Endodermal cell (in vitro differentiated cells): Measurements from ENCODE around the gene SYNDIG1. TPM values are rescaled to one million over a fixed set of nuclear protein-coding genes. Genes with fewer than 3 reads are reported as not detected.

ENCODE experiments used
- DNase-seq: peaks from one replicate; pipeline ENCODE4 v3.0.0-alpha.2; 2017
- H3K27ac ChIP-seq: 2 replicates; pipeline ENCODE4 v1.5.1; 2013; ENCODE audit warnings: mild to moderate bottlenecking, low read depth, low read length, moderate library complexity
- H3K27me3 ChIP-seq: 2 replicates; pipeline ENCODE4 v1.6.1; 2013; ENCODE audit warnings: mild to moderate bottlenecking, low read length, moderate library complexity; ENCODE audit not compliant: insufficient read depth, control insufficient read depth, poor library complexity, severe bottlenecking
- H3K36me3 ChIP-seq: 2 replicates; pipeline ENCODE4 v1.7.0; 2013; ENCODE audit warnings: mild to moderate bottlenecking, low read length, moderate library complexity; ENCODE audit not compliant: control insufficient read depth, insufficient read depth
- H3K4me1 ChIP-seq: one replicate; pipeline ENCODE4 v1.7.0; 2013; ENCODE audit warnings: low read length; ENCODE audit not compliant: control insufficient read depth, insufficient read depth
- H3K4me3 ChIP-seq: 2 replicates; pipeline ENCODE4 v1.5.1; 2013; ENCODE audit warnings: mild to moderate bottlenecking, low read length, moderate library complexity
- H3K9ac ChIP-seq: 2 replicates; pipeline ENCODE4 v1.6.1; 2013; ENCODE audit warnings: mild to moderate bottlenecking, low read length, moderate library complexity; ENCODE audit not compliant: poor library complexity, severe bottlenecking; ENCODE audit errors: extremely low read depth
- H3K9me3 ChIP-seq: 2 replicates; pipeline ENCODE4 v1.6.1; 2013; ENCODE audit warnings: mild to moderate bottlenecking, low read length, moderate library complexity; ENCODE audit not compliant: control insufficient read depth
- H3K27ac Mint-ChIP-seq: 2 replicates; pipeline ENCODE4 v1.8.0; 2020; ENCODE audit warnings: mixed read lengths
- H3K27me3 Mint-ChIP-seq: 2 replicates; pipeline ENCODE4 v1.8.0; 2021; ENCODE audit warnings: mild to moderate bottlenecking, mixed read lengths; ENCODE audit not compliant: insufficient read depth
- H3K36me3 Mint-ChIP-seq: 2 replicates; pipeline ENCODE4 v1.8.0; 2020; ENCODE audit warnings: low read depth, mixed read lengths
- H3K4me1 Mint-ChIP-seq: 2 replicates; pipeline ENCODE4 v1.8.0; 2020; ENCODE audit warnings: mixed read lengths
- H3K4me3 Mint-ChIP-seq: 2 replicates; pipeline ENCODE4 v1.8.0; 2020; ENCODE audit warnings: mild to moderate bottlenecking, moderate library complexity, mixed read lengths
- H3K9me3 Mint-ChIP-seq: 2 replicates; pipeline ENCODE4 v1.8.0; 2020; ENCODE audit warnings: mild to moderate bottlenecking, mixed read lengths
- WGBS, 2 experiments: methylation state at CpG; one replicate each; pipeline versions ENCODE4 v1.1.5 to v1.1.7; 2013; ENCODE audit warnings: missing lambda C conversion rate in 2 of 2, mixed read lengths in 1 of 2; ENCODE audit not compliant: insufficient coverage in 1 of 2, insufficient read length in 1 of 2; 5-methylcytosine and 5-hydroxymethylcytosine counted together
- total RNA-seq, 2 donors: library from RNA; stranded (reverse); fragmentation: NEBNext Ultra II Directional in 1 of 2; extraction: Animal tissue kit (Norgen Biotek cat#: 25700) in 1 of 2; gene quantifications; 2 replicates in 1 of 2; 3 replicates in 1 of 2; pipeline ENCODE4 v1.2.1, GENCODE V29; 2021
- TF ChIP-seq, protein P1 (sequence below): fragments of 200-600 bp; sonication (generic); conservative IDR thresholded peaks from 2 replicates; pipeline ENCODE4 v1.5.0; 2021; ENCODE audit warnings: antibody characterized with exemption, mild to moderate bottlenecking

The SYNDIG1 gene
- total RNA-seq, 2 donors from 2014 or later: 5.5 to 6.8 TPM

DNA sequence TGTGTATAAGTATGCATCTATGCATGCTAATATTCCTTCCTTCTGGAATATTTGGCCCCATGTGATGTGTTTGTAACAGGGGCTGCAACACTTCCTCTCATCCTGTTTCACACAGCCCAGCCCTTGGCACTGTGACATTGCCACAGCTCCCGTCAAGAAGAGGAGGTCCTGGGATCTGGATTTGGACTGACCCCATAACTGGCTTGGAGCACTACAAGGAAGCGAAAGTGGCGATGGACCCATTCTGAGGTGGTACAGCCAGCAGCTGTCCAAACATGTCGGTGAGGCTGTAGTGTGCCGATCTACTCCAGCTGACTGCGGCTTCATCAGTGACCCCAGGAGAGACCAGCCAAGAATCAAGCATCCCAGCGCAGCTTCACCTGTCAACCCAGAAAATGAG, 18.2 kb downstream of the SYNDIG1 start:
- no peak overlapping the region for H3K4me3 Mint-ChIP-seq
- H3K27me3 ChIP-seq: no peaks in the 10 kb centered on the region
- H3K4me1 Mint-ChIP-seq: peaks cover 11% of the 10 kb centered on the region
- 93 to 96% methylated on average over 6 to 7 of the region's 7 CpGs for WGBS, 2 experiments
- no peaks in the 10 kb centered on the region for H3K9me3 ChIP-seq
- TF ChIP-seq, protein P1, sequence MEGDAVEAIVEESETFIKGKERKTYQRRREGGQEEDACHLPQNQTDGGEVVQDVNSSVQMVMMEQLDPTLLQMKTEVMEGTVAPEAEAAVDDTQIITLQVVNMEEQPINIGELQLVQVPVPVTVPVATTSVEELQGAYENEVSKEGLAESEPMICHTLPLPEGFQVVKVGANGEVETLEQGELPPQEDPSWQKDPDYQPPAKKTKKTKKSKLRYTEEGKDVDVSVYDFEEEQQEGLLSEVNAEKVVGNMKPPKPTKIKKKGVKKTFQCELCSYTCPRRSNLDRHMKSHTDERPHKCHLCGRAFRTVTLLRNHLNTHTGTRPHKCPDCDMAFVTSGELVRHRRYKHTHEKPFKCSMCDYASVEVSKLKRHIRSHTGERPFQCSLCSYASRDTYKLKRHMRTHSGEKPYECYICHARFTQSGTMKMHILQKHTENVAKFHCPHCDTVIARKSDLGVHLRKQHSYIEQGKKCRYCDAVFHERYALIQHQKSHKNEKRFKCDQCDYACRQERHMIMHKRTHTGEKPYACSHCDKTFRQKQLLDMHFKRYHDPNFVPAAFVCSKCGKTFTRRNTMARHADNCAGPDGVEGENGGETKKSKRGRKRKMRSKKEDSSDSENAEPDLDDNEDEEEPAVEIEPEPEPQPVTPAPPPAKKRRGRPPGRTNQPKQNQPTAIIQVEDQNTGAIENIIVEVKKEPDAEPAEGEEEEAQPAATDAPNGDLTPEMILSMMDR: no peak
- no peaks in the 10 kb centered on the region for H3K27me3 Mint-ChIP-seq
- H3K4me3 ChIP-seq: no peak overlapping the region
- peaks cover 8% of the 10 kb centered on the region for H3K4me1 ChIP-seq
- H3K36me3 ChIP-seq: peaks cover 3% of the 10 kb centered on the region
- H3K27ac ChIP-seq: no peak overlapping the region
- no peak overlapping the region for H3K27ac Mint-ChIP-seq
- H3K9me3 Mint-ChIP-seq: no peaks in the 10 kb centered on the region
- H3K36me3 Mint-ChIP-seq: peaks cover 5% of the 10 kb centered on the region
- DNase-seq: no peak
- no peak overlapping the region for H3K9ac ChIP-seq

DNA sequence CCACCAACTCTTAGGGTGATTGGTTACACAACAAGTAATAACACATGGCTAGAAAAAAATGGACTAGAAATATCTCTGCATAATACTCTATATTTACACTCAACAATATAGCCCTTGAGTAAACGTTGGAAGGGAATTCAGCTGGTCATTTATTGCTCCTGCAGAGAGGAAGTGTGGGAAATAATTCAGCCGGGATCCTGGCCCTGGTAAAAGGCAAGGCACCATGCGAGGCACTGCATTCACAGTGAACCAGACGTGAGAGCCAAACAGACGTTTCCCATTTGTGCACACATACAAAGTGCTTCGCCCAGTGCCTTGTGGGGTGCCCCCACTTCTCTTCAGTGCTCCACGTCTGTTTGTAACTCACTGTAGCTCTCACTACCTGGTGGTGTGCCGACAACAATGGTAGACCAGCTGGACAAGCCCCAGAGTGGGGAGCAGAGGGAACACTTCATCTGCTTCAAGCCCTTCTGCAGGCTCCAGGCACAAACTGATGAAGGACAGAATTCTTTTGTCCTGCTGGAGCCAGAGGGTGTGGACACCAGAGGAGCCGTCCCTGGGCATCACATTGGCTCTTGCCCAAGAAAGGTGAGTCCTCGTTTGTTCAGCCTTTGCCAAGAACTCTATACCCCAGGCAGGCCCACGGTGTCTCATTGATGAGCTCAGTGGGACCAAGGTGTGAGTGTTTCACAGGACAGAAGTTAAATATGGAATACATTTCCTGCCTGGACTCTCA, 18.8 kb downstream of the SYNDIG1 start:
- no peaks in the 10 kb centered on the region for H3K9me3 ChIP-seq
- no peak overlapping the region for H3K4me3 Mint-ChIP-seq
- no peak overlapping the region for H3K27ac Mint-ChIP-seq
- H3K27me3 Mint-ChIP-seq: no peaks in the 10 kb centered on the region
- peaks cover 3% of the 10 kb centered on the region for H3K36me3 ChIP-seq
- no peaks in the 10 kb centered on the region for H3K27me3 ChIP-seq
- H3K27ac ChIP-seq: no peak overlapping the region
- no peak overlapping the region for H3K4me3 ChIP-seq
- no peaks in the 10 kb centered on the region for H3K9me3 Mint-ChIP-seq
- peaks cover 5% of the 10 kb centered on the region for H3K36me3 Mint-ChIP-seq
- WGBS, 2 experiments: 89 to 98% methylated on average over 9 to 11 of the region's 11 CpGs
- peaks cover 17% of the 10 kb centered on the region for H3K4me1 Mint-ChIP-seq
- H3K9ac ChIP-seq: no peak overlapping the region
- TF ChIP-seq, protein P1: no peak
- no peak for DNase-seq
- peaks cover 14% of the 10 kb centered on the region for H3K4me1 ChIP-seq

- Mint-ChIP-seq H3K9me3 (no peaks in the 10 kb centered on the region), H3K27ac (no peak overlapping the region), H3K36me3 (peaks cover 5% of the 10 kb centered on the region), H3K4me1 (peaks cover 21% of the 10 kb centered on the region), H3K4me3 (no peak overlapping the region), H3K27me3 (no peaks in the 10 kb centered on the region)
- DNase-seq: peak; percentile 22
- Histone ChIP-seq H3K9ac (no peak overlapping the region), H3K4me1 (peaks cover 15% of the 10 kb centered on the region), H3K9me3 (no peaks in the 10 kb centered on the region), H3K27ac (no peak overlapping the region), H3K36me3 (peaks cover 3% of the 10 kb centered on the region), H3K4me3 (no peak overlapping the region), H3K27me3 (no peaks in the 10 kb centered on the region)
- WGBS, 2 experiments: 94 to 96% methylated on average over 6 of the region's 6 CpGs
- TF ChIP-seq, protein P1: no peak
These were observed 19.4 kb downstream of the SYNDIG1 start for GRCh38 chr20:24488800-24489175.
